Body of pancreas (tissue), 4 donors: ENCODE results near the gene PTPRD.

Experiments
- CTCF ChIP-seq, 7 experiments: fragments of 450-650 bp in 4 of 7; fragments of 200-600 bp in 3 of 7; sonication (generic) in 3 of 7; IDR thresholded peaks; one replicate each; pipeline ENCODE4 v1.5.1; 2016 to 2019; ENCODE audit warnings: antibody characterized with exemption in 7 of 7
- POLR2A ChIP-seq, 3 donors: fragments of 450-650 bp; IDR thresholded peaks; one replicate each; pipeline ENCODE4 v1.6.1; 2016; ENCODE audit warnings: antibody characterized with exemption in 3 of 3, mild to moderate bottlenecking in 2 of 3

- TF ChIP-seq CTCF (IDR thresholded peaks at IDR 0.05) (no peak), POLR2A (IDR thresholded peaks at IDR 0.05) (no peak)
Observed at GRCh38 chr9:9389904-9390303, 1222.9 kb downstream of the PTPRD start.
